Astrocyte (in vitro differentiated cells and primary cell): ENCODE results near the gene BMPR1A. TPM values are rescaled to one million over a fixed set of nuclear protein-coding genes. Genes with fewer than 3 reads are reported as not detected.

Experiments used
- DNase-seq: peaks from one replicate; pipeline ENCODE4 v3.0.0-alpha.2; 2010; ENCODE audit warnings: low read depth
- FAIRE-seq: peaks from 2 replicates; lab custom pipeline; 2011; peaks lifted over from hg19 to GRCh38; lab: Jason Lieb, UNC
- H2AFZ ChIP-seq: 2 replicates; pipeline ENCODE4 v1.6.0; 2012; ENCODE audit warnings: low read depth, low read length, inconsistent platforms
- H3K27ac ChIP-seq: 2 replicates; pipeline ENCODE4 v1.5.1; 2011; ENCODE audit warnings: low read depth, low read length, inconsistent platforms
- H3K27me3 ChIP-seq: 2 replicates; pipeline ENCODE4 v1.6.0; 2011; ENCODE audit warnings: low read length, inconsistent platforms; ENCODE audit not compliant: insufficient read depth
- H3K36me3 ChIP-seq: 2 replicates; pipeline ENCODE4 v1.5.1; 2011; ENCODE audit warnings: low read length, inconsistent platforms; ENCODE audit not compliant: insufficient read depth
- H3K4me1 ChIP-seq: 2 replicates; pipeline ENCODE4 v1.5.1; 2011; ENCODE audit warnings: low read length, inconsistent platforms; ENCODE audit not compliant: insufficient read depth
- H3K4me2 ChIP-seq: 2 replicates; pipeline ENCODE4 v1.6.0; 2012; ENCODE audit warnings: low read length, inconsistent platforms
- H3K4me3 ChIP-seq: 2 replicates; pipeline ENCODE4 v1.5.1; 2011; ENCODE audit warnings: low read depth, mild to moderate bottlenecking, low read length, inconsistent platforms; ENCODE audit not compliant: insufficient read depth
- H3K79me2 ChIP-seq: 2 replicates; pipeline ENCODE4 v1.6.0; 2012; ENCODE audit warnings: mild to moderate bottlenecking, low read length, inconsistent platforms; ENCODE audit not compliant: insufficient read depth
- H3K9ac ChIP-seq: 2 replicates; pipeline ENCODE4 v1.6.0; 2012; ENCODE audit warnings: mild to moderate bottlenecking, low read length, inconsistent platforms
- H3K9me3 ChIP-seq: 2 replicates; pipeline ENCODE4 v1.5.1; 2012; ENCODE audit warnings: low read depth, mild to moderate bottlenecking, low read length, inconsistent platforms; ENCODE audit not compliant: insufficient read depth
- H4K20me1 ChIP-seq: 2 replicates; pipeline ENCODE4 v1.6.0; 2012; ENCODE audit warnings: low read length, inconsistent platforms; ENCODE audit not compliant: insufficient read depth
- H3K27ac Mint-ChIP-seq: one replicate; pipeline ENCODE4 v1.8.0; 2021; ENCODE audit warnings: mild to moderate bottlenecking, mixed read lengths; ENCODE audit not compliant: unreplicated experiment
- H3K27me3 Mint-ChIP-seq: one replicate; pipeline ENCODE4 v1.8.0; 2021; ENCODE audit warnings: low read depth, mixed read lengths; ENCODE audit not compliant: unreplicated experiment
- H3K36me3 Mint-ChIP-seq: one replicate; pipeline ENCODE4 v1.8.0; 2021; ENCODE audit warnings: low read depth, mixed read lengths; ENCODE audit not compliant: unreplicated experiment
- H3K4me1 Mint-ChIP-seq: one replicate; pipeline ENCODE4 v1.8.0; 2021; ENCODE audit warnings: low read depth, mixed read lengths; ENCODE audit not compliant: unreplicated experiment
- H3K4me3 Mint-ChIP-seq: one replicate; pipeline ENCODE4 v1.8.0; 2021; ENCODE audit warnings: mild to moderate bottlenecking, moderate library complexity, mixed read lengths; ENCODE audit not compliant: unreplicated experiment
- H3K9me3 Mint-ChIP-seq: one replicate; pipeline ENCODE4 v1.8.0; 2021; ENCODE audit warnings: mild to moderate bottlenecking, mixed read lengths; ENCODE audit not compliant: unreplicated experiment
- EZH2 ChIP-seq: IDR thresholded peaks from 2 replicates; pipeline ENCODE4 v1.6.1; 2012; ENCODE audit warnings: mild to moderate bottlenecking, low read length, inconsistent platforms; ENCODE audit not compliant: insufficient read depth
- total RNA-seq: library from RNA; stranded (reverse); gene quantifications from 2 replicates; pipeline ENCODE4 v1.2.1, GENCODE V29; 2021
- TF ChIP-seq, protein P1 (sequence below): IDR thresholded peaks from 2 replicates; pipeline ENCODE4 v1.5.1; 2011; ENCODE audit warnings: low read depth, mild to moderate bottlenecking, inconsistent platforms, low read length, moderate library complexity; ENCODE audit not compliant: insufficient read depth

The BMPR1A gene
- total RNA-seq, 1 donor from 2014 or later: 52.2 TPM

DNA sequence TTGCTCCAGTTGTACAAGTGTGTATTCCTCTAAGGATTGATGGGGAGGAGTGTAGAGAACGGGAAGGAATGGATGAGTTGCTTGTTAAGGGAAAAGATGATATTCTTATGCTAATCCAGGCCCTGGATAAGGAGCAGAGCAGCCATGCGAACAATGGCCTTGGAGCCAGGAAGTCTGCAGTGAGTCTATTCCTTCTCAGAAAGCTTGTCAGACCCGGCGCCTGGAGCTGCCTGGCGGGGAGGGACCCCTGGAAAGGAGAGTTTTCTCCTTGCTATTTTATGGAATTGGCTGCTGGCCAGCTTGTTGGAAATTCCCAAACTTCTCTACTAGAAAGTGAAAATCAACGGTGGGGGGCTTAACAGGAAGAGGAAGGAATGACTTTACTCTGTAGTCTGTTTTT is 111.9 kb downstream of the BMPR1A start:
- DNase-seq (peak; percentile 49), FAIRE-seq (no peak)
- Histone ChIP-seq H3K4me3 (peak overlapping the region; percentile 40), H3K9me3 (no peaks in the 10 kb centered on the region), H3K79me2 (peaks cover 14% of the 10 kb centered on the region), H3K27ac (peak overlapping the region; percentile 59), H3K4me2 (peak overlapping the region; percentile 76), H3K9ac (peak overlapping the region; percentile 39), H3K27me3 (no peaks in the 10 kb centered on the region), H2AFZ (peak overlapping the region; percentile 43), H3K4me1 (peaks cover 17% of the 10 kb centered on the region), H4K20me1 (no peaks in the 10 kb centered on the region), H3K36me3 (no peaks in the 10 kb centered on the region)
- Mint-ChIP-seq H3K4me1 (peaks cover 37% of the 10 kb centered on the region), H3K4me3 (peak overlapping the region; percentile 51), H3K27ac (peak overlapping the region; percentile 31), H3K9me3 (no peaks in the 10 kb centered on the region), H3K36me3 (peaks cover 4% of the 10 kb centered on the region), H3K27me3 (no peaks in the 10 kb centered on the region)
- TF ChIP-seq EZH2: no peak
- TF ChIP-seq, protein P1, sequence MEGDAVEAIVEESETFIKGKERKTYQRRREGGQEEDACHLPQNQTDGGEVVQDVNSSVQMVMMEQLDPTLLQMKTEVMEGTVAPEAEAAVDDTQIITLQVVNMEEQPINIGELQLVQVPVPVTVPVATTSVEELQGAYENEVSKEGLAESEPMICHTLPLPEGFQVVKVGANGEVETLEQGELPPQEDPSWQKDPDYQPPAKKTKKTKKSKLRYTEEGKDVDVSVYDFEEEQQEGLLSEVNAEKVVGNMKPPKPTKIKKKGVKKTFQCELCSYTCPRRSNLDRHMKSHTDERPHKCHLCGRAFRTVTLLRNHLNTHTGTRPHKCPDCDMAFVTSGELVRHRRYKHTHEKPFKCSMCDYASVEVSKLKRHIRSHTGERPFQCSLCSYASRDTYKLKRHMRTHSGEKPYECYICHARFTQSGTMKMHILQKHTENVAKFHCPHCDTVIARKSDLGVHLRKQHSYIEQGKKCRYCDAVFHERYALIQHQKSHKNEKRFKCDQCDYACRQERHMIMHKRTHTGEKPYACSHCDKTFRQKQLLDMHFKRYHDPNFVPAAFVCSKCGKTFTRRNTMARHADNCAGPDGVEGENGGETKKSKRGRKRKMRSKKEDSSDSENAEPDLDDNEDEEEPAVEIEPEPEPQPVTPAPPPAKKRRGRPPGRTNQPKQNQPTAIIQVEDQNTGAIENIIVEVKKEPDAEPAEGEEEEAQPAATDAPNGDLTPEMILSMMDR: no peak

DNA sequence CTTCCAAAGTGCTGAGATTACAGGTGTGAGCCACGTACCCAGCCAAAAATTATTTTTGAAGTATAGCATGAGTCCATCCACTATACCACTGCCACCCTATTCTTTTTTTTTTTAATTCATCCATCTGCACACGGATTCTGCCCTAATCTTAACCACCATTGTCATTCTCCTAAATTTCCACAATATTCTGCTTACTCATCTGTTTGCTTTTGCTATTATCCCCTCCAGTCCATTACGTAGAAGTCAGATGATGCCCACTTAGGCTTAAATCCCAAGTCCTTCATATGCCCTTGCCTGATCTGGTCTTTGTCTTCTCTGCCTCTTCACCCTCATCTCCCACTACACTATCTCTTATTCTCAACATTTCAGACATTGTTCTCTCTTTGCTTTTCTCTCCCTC is 114.3 kb downstream of the BMPR1A start:
- Histone ChIP-seq H3K4me2 (no peak overlapping the region), H3K36me3 (no peaks in the 10 kb centered on the region), H3K4me3 (no peak overlapping the region), H3K27ac (no peak overlapping the region), H3K9me3 (no peaks in the 10 kb centered on the region), H2AFZ (no peak overlapping the region), H3K4me1 (peaks cover 17% of the 10 kb centered on the region), H3K27me3 (no peaks in the 10 kb centered on the region), H3K79me2 (peaks cover 14% of the 10 kb centered on the region), H4K20me1 (no peaks in the 10 kb centered on the region), H3K9ac (no peak overlapping the region)
- FAIRE-seq (no peak), DNase-seq (no peak)
- Mint-ChIP-seq H3K36me3 (no peaks in the 10 kb centered on the region), H3K4me3 (no peak overlapping the region), H3K27me3 (no peaks in the 10 kb centered on the region), H3K27ac (no peak overlapping the region), H3K9me3 (no peaks in the 10 kb centered on the region), H3K4me1 (peaks cover 30% of the 10 kb centered on the region)
- TF ChIP-seq EZH2: no peak

DNA sequence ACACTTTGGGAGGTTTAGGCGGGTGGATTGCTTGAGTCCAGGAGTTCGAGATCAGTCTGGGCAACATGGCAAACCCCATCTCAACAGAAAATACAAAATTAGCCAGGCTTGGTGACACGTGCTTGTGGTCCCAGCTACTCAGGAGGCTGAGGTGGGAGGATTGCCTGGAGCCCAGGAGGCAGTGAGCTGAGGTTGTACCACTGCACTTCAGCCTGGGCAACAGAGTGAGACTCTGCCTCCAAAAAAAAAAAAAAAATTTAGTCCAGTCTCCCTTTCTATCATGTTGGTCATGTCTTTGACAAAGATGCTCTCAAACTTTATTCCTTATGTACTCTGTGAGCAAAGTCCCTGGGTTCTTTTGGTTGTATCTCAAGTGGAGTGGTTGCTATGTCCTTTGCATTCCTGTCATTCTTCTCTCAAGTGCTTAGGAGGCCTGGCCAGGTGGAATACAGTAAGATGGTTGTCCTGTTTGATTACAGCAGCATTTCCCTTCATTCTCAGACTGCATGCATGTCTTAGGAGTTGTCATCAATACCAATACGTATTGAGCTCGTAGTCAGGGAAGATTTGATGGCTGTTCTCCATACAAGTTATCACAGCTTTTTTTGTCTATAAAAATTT is 115.3 kb downstream of the BMPR1A start:
- H4K20me1 ChIP-seq: no peaks in the 10 kb centered on the region
- H3K27me3 ChIP-seq: no peaks in the 10 kb centered on the region
- no peaks in the 10 kb centered on the region for H3K9me3 ChIP-seq
- DNase-seq (peak; percentile 45), FAIRE-seq (no peak)
- no peaks in the 10 kb centered on the region for H3K9me3 Mint-ChIP-seq
- H3K4me1 Mint-ChIP-seq: peaks cover 26% of the 10 kb centered on the region
- H3K79me2 ChIP-seq: peaks cover 14% of the 10 kb centered on the region
- no peak overlapping the region for H2AFZ ChIP-seq
- H3K4me3 ChIP-seq: no peak overlapping the region
- H3K36me3 ChIP-seq: peaks cover 4% of the 10 kb centered on the region
- no peak overlapping the region for H3K4me2 ChIP-seq
- no peak overlapping the region for H3K9ac ChIP-seq
- no peaks in the 10 kb centered on the region for H3K36me3 Mint-ChIP-seq
- H3K27me3 Mint-ChIP-seq: no peaks in the 10 kb centered on the region
- H3K27ac Mint-ChIP-seq: no peak overlapping the region
- no peak overlapping the region for H3K27ac ChIP-seq
- H3K4me3 Mint-ChIP-seq: no peak overlapping the region
- no peak for TF ChIP-seq EZH2
- TF ChIP-seq, protein P1: no peak
- peaks cover 17% of the 10 kb centered on the region for H3K4me1 ChIP-seq
